CD4-positive, alpha-beta T cell treated with Interleukin-2 at 100 ng/mL for 4 hours (primary cell): Measurements from ENCODE around the gene SPATC1L.

ENCODE experiments used
- DNase-seq: peaks from one replicate; pipeline ENCODE4 v3.0.0-alpha.2; 2020; ENCODE audit warnings: low spot score

Gene SPATC1L

GRCh38 chr21:46119144-46119636 is 65.1 kb downstream of the SPATC1L start:
- DNase-seq = no peak

- no peak for DNase-seq
Measured at GRCh38 chr21:46118316-46119143, 65.7 kb downstream of the SPATC1L start.

- DNase-seq = no peak
Measured at GRCh38 chr21:46117586-46118315, 66.5 kb downstream of the SPATC1L start.

- DNase-seq = no peak
Measured at GRCh38 chr21:46116776-46117585, 67.3 kb downstream of the SPATC1L start.

- no peak for DNase-seq
Measured at GRCh38 chr21:46116189-46116775, 68.0 kb downstream of the SPATC1L start.

GRCh38 chr21:46115441-46116188 is 68.6 kb downstream of the SPATC1L start:
- DNase-seq = no peak

GRCh38 chr21:46114963-46115362 is 69.3 kb downstream of the SPATC1L start:
- DNase-seq = no peak

GRCh38 chr21:46113497-46114176 is 70.6 kb downstream of the SPATC1L start:
- DNase-seq = no peak

GRCh38 chr21:46112725-46113215 is 71.5 kb downstream of the SPATC1L start:
- DNase-seq = no peak

GRCh38 chr21:46111857-46112724 is 72.2 kb downstream of the SPATC1L start:
- DNase-seq = no peak

- DNase-seq = no peak
Measured at GRCh38 chr21:46111193-46111571, 73.1 kb downstream of the SPATC1L start.
